Measurements from ENCODE around the gene WDHD1. TPM values are rescaled to one million over a fixed set of nuclear protein-coding genes. Genes with fewer than 3 reads are reported as not detected.
A peak's percentile ranks its signal among the peaks of the same experiment; 100 is the strongest.

Gene WDHD1
- total and polyA plus RNA-seq, 2 of the 8 experiments (the other 6 are each of a cell fraction or from before 2014, with no cell fraction given) = 17.8 to 87.9 TPM

- 70% methylated on average over 2 of the region's 2 CpGs; no CpG with 5 or more reads in 1 of the 2 experiments for WGBS, 2 experiments (ENCODE audit: extremely low coverage in 1 of 2, insufficient coverage in 1 of 2, insufficient read length in 1 of 2, insufficient replicate concordance in 2 of 2, low coverage in 1 of 2, low lambda C conversion rate in 2 of 2, missing lambda C conversion rate in 1 of 2)
- H3K9me3 ChIP-seq (ENCODE audit: insufficient read depth in 2 of 2, low read depth in 1 of 2, low read length in 1 of 2) = no peaks in the 10 kb centered on the region
- no peak overlapping the region for H3K4me2 ChIP-seq (ENCODE audit: insufficient read depth in 1 of 2, low read depth in 2 of 2, low read length in 2 of 2)
- no peak overlapping the region for H4K91ac ChIP-seq (replicated peaks; ENCODE audit: insufficient read length, low read length)
- 0 out of 2 replicates have a peak, but pooled peaks cover 2% of the 10 kb centered on the region for H3K23me2 ChIP-seq (ENCODE audit: low read depth, low read length)
- H2AK5ac ChIP-seq (ENCODE audit: low read depth, low read length) = no peak overlapping the region
- H2BK5ac ChIP-seq (ENCODE audit: low read depth, low read length) = no peak overlapping the region
- no peak overlapping the region for H2BK15ac ChIP-seq (ENCODE audit: low read length)
- no peak overlapping the region for H2BK12ac ChIP-seq (ENCODE audit: low read depth, low read length)
- no peak overlapping the region for H3K23ac ChIP-seq (ENCODE audit: insufficient read length)
- H2BK20ac ChIP-seq (ENCODE audit: low read length) = no peak overlapping the region
- peaks cover 0 to 3% (median 0%) of the 10 kb centered on the region in 4 experiments; a peak in 1 of 7 replicates for H3K4me1 ChIP-seq (replicated peaks in 1 of 4; ENCODE audit: control insufficient read depth in 3 of 4, insufficient read depth in 4 of 4, low read length in 3 of 4)
- peaks cover 18 to 64% of the 10 kb centered on the region in 2 experiments; a peak in 3 of 4 replicates for H3K79me2 ChIP-seq (ENCODE audit: control insufficient read depth in 1 of 2, insufficient read depth in 2 of 2, low read length in 2 of 2)
- no peak overlapping the region for H3K27ac ChIP-seq (ENCODE audit: low read depth, low read length)
- no peak overlapping the region for H3K9ac ChIP-seq (replicated peaks in 1 of 4; ENCODE audit: extremely low read depth in 1 of 4, low read depth in 3 of 4, low read length in 3 of 4)
- H3K27me3 ChIP-seq (replicated peaks in 1 of 4; ENCODE audit: control insufficient read depth in 3 of 4, extremely low read depth in 1 of 4, insufficient read depth in 3 of 4, low read length in 3 of 4) = no peaks in the 10 kb centered on the region
- DNase-seq (ENCODE audit: low read depth in 1 of 2, low spot score in 2 of 2) (no peak), FAIRE-seq (peak; percentile 13)
- H3K4ac ChIP-seq (replicated peaks; ENCODE audit: insufficient read length, low read depth, low read length) = no peak overlapping the region
- H3K56ac ChIP-seq (replicated peaks; ENCODE audit: insufficient read length, low read depth, low read length) = no peak overlapping the region
- H4K20me1 ChIP-seq (replicated peaks in 1 of 2; ENCODE audit: control insufficient read depth in 1 of 2, insufficient read depth in 2 of 2, low read length in 2 of 2) = peaks cover 0 to 2% of the 10 kb centered on the region in 2 experiments
- no peak overlapping the region for H3K18ac ChIP-seq (ENCODE audit: extremely low read depth, low read length)
- H2AFZ ChIP-seq (ENCODE audit: low read length) = no peak overlapping the region
- H3K14ac ChIP-seq (ENCODE audit: insufficient read length) = no peak overlapping the region
- peaks cover 0 to 23% (median 2%) of the 10 kb centered on the region in 4 experiments; a peak in 2 of 8 replicates for H3K36me3 ChIP-seq (ENCODE audit: control insufficient read depth in 2 of 4, insufficient read depth in 4 of 4, low read length in 3 of 4)
- H4K5ac ChIP-seq (ENCODE audit: insufficient read length, low read depth, low read length) = no peak overlapping the region
- H3K4me3 ChIP-seq (ENCODE audit: extremely low read depth in 1 of 4, insufficient read depth in 2 of 4, low read depth in 3 of 4, low read length in 4 of 4) = no peak overlapping the region
- H2BK120ac ChIP-seq (replicated peaks; ENCODE audit: low read depth, low read length) = no peak overlapping the region
- no peaks in the 10 kb centered on the region for H3K79me1 ChIP-seq (ENCODE audit: low read depth, low read length)
- ChIA-PET CTCF (ENCODE audit: partially characterized antibody) (interaction anchor here (1.1 kb wide), 1 partner anchor 20 kb away, joined by 6 read pairs; the partner anchor contains the start of gene MAPK1IP1L), POLR2A (ENCODE audit: partially characterized antibody) (interaction anchor here (1.1 to 8.5 kb wide), 7 partner anchors 9 to 72 kb away, joined by 3 to 101 read pairs (median 6); partner anchors contain the start of gene MAPK1IP1L)
- H4K8ac ChIP-seq (ENCODE audit: extremely low read depth, insufficient read depth, low read length) = no peak overlapping the region
- TF ChIP-seq SIRT6 (IDR thresholded peaks at IDR 0.05; ENCODE audit: low read length) = no peak
- no peak for TF ChIP-seq ATF2 (IDR thresholded peaks at IDR 0.05; ENCODE audit: low read length)
- TF ChIP-seq JUND (IDR thresholded peaks at IDR 0.05; ENCODE audit: low read length) = no peak
- no peak for TF ChIP-seq RAD21 (IDR thresholded peaks at IDR 0.05 in 1 of 2, conservative IDR thresholded peaks at IDR 0.05 in 1 of 2; ENCODE audit: low read depth in 2 of 2, low read length in 2 of 2)
- no peak for TF ChIP-seq E2F6 (IDR thresholded peaks at IDR 0.05)
- no peak for TF ChIP-seq GABPA (IDR thresholded peaks at IDR 0.05; ENCODE audit: borderline replicate concordance, insufficient read depth, low read length)
- no peak for TF ChIP-seq CTCF (IDR thresholded peaks at IDR 0.05; ENCODE audit: control extremely low read depth in 1 of 3, insufficient read depth in 1 of 3, low read depth in 1 of 3, low read length in 3 of 3)
Measured at GRCh38 chr14:55031190-55031589, 4.3 kb upstream of the WDHD1 start.

All from H1 (cell line).